DMS53 treated with DMSO at 0.1 percent for 48 hours (cell line): Measurements from ENCODE around the gene OGT.

Experiments used
- DNase-seq: peaks from one replicate; lab custom pipeline; 2025; ENCODE audit not compliant: unreplicated experiment; lab: John Stamatoyannopoulos, UW

Gene OGT

DNA sequence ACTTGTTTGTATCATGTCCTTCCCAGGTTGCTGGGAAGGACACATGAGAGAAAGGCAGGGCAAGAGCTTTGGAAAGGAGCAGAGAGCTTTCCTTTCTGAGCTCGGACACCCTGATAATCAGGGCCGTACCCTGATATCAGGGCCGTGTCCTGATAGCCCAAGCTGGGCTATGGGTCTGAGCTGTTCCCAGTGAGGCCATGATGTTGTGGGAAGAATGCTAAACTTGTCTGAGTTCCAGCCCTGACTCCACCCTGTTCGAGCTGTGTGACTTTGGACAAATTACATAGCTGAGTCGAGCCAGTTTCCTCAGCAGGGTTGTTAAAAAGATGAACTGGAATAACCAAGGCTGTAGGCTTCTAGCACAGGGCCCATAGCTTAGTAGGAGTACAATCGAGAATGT lies 88.7 kb downstream of the OGT start:
- DNase-seq = no peak

DNA sequence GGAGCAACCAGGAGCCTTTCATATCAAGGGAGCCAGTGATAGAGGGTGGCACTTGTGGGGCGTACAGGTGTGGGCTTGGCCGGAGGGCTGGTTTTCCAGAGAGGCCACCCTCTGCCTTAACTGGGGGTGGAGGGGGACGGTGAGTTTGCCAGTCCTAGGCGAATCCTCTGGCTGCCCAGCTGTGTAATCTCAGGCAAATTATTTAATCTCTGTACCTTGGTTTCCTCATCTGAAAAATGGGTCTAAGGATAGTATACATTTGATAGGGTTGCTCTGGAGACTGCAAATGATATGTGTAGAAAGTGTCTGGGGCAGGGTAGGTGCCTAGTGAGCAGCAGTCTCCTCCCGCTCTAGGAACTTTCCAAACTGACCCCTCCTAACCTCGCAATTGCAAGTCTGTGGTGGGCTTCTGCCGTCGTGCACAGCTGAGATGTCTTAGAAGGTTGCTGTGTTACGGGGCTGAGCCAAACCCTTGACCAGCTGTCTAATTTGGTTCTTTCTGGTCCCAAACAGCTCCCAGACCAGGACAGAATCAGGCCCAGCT lies 89.2 kb downstream of the OGT start:
- no peak for DNase-seq

DNA sequence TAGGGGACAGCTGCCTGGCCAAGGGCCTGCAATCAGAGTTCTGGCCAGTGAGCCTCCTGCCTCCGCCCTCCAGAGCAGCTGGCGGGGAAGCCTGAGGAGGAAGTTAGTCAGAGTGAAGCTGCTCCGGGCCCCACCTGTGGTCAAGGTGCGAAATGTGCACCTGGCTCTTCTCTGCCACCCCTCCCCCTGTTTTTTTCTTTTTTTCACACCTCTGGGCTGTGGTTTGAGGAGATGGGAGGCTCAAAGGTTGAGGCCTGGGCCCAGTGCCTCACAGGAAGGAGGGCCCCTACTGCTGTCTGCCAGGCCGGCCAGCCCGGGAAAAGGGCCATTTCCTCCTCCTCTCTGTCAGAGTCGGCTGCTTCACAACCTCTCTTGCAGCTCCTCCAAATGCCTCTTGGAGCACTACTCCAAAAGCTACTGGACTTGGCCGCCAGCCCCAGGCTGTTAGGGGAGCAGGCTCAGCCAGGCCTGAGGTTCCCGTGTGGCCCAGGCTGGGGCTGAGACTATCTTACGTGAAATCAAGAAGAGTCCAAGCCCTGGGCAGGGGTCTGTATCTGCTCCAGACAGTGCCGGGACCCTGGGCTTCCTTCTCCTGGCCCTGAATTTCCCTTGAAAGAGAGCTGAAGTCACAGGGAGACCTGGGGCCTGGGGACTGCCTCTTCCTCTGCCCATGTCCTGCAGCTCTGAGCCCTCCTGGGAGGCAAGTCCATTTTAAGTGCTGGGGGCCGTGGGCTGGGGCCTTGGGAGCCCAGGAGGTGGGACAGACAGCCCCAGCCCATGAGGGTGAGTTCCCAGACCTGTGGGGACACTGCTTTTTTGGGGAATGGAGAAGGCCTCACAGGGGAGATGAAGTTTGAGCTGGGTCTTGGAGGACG lies 89.9 kb downstream of the OGT start:
- peak; percentile 77 for DNase-seq

DNA sequence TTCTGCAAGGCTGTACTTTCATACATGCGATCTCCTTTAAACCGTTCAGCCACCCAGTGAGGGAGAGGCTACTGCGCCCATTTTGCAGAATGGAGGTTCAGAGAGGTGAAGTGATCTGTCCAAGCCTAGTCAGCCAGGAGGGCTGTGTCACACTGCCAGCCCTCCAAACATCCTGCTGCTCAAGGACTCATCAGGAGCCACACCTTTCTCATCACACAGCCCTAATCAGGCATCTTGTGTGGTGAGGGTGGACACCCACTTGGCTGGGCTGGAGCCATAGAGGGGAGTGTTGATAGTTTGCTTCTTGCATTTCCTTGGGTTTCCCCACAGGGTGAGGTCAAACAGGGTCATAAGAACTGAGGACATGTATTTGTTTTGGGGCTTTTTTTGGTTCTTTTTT lies 90.8 kb downstream of the OGT start:
- no peak for DNase-seq

DNA sequence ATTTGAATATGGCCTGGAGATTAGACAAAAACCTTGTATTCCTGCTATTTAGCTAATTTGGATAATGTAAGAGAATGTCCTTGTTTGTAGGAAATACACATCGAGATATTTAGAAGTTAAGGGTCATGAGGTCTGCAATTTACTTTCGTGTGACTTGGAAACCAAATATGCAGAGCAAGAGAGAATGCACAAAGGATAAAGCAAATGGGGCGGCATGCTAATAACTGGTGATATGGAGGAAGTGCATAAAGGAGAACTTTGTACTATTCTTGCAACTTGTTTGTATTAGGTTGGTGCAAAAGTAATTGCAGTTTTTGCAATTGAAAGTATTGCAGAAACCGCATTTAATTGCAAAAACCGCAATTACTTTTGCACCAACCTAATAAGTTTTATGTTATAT lies 92.6 kb downstream of the OGT start:
- no peak for DNase-seq
